Liver (tissue), 9 donors: Measurements from ENCODE around the gene ZC3H12D. TPM values are rescaled to one million over a fixed set of nuclear protein-coding genes. Genes with fewer than 3 reads are reported as not detected.

Source experiments
- DNase-seq: peaks from one replicate; pipeline ENCODE4 v3.0.0-alpha.2; 2017; ENCODE audit warnings: low spot score
- H3K27ac ChIP-seq, 2 donors: one replicate each; pipeline ENCODE4 v1.7.0; 2013; ENCODE audit warnings: inconsistent platforms in 2 of 2, low read length in 2 of 2, control low read depth in 1 of 2, low read depth in 1 of 2, mild to moderate bottlenecking in 1 of 2
- H3K27me3 ChIP-seq, 4 donors: one replicate each; pipeline versions ENCODE4 v1.6.1 to v1.7.0; 2013; ENCODE audit warnings: low read length in 3 of 4, inconsistent platforms in 1 of 4, mild to moderate bottlenecking in 1 of 4, moderate library complexity in 1 of 4; ENCODE audit not compliant: control insufficient read depth in 4 of 4, insufficient read depth in 4 of 4
- H3K36me3 ChIP-seq, 4 donors: one replicate each; pipeline versions ENCODE4 v1.6.1 to v1.7.0; 2013; ENCODE audit warnings: low read length in 3 of 4, mild to moderate bottlenecking in 3 of 4, low read depth in 1 of 4, moderate library complexity in 1 of 4; ENCODE audit not compliant: control insufficient read depth in 4 of 4, insufficient read depth in 3 of 4
- H3K4me1 ChIP-seq, 4 donors: one replicate each; pipeline versions ENCODE4 v1.6.1 to v1.7.0; 2013; ENCODE audit warnings: low read length in 3 of 4, mild to moderate bottlenecking in 3 of 4, moderate library complexity in 1 of 4; ENCODE audit not compliant: control insufficient read depth in 4 of 4, insufficient read depth in 4 of 4
- H3K4me3 ChIP-seq, 3 donors: one replicate each; pipeline versions ENCODE4 v1.6.1 to v1.7.0; 2013; ENCODE audit warnings: low read length in 3 of 3, control low read depth in 1 of 3, low read depth in 1 of 3, mild to moderate bottlenecking in 1 of 3
- H3K9ac ChIP-seq, 2 donors: one replicate each; pipeline ENCODE4 v1.7.0; 2013; ENCODE audit warnings: low read length in 2 of 2, mild to moderate bottlenecking in 2 of 2, moderate library complexity in 2 of 2, control low read depth in 1 of 2, low read depth in 1 of 2
- H3K9me3 ChIP-seq, 4 donors: one replicate each; pipeline versions ENCODE4 v1.6.1 to v1.7.0; 2013; ENCODE audit warnings: low read length in 3 of 4; ENCODE audit not compliant: control insufficient read depth in 4 of 4
- ATF3 ChIP-seq: IDR thresholded peaks from 2 replicates; pipeline ENCODE4 v1.6.1; 2016; ENCODE audit warnings: antibody characterized with exemption
- EGR1 ChIP-seq, 2 donors: IDR thresholded peaks; 2 replicates each; pipeline ENCODE4 v1.6.1; 2016 to 2018; ENCODE audit warnings: antibody characterized with exemption in 2 of 2, low read depth in 2 of 2
- FOXA1 ChIP-seq: IDR thresholded peaks from 2 replicates; pipeline ENCODE4 v1.6.1; 2016; ENCODE audit warnings: antibody characterized with exemption
- FOXA2 ChIP-seq: IDR thresholded peaks from 2 replicates; pipeline ENCODE4 v1.6.1; 2016; ENCODE audit warnings: antibody characterized with exemption
- GABPA ChIP-seq, 2 donors: IDR thresholded peaks in 1 of 2; conservative IDR thresholded peaks in 1 of 2; 2 replicates each; pipeline ENCODE4 v1.6.1; 2016; ENCODE audit warnings: antibody characterized with exemption in 2 of 2, mild to moderate bottlenecking in 1 of 2, moderate library complexity in 1 of 2
- HNF4A ChIP-seq, 2 donors: conservative IDR thresholded peaks; 2 replicates each; pipeline ENCODE4 v1.6.1; 2016; ENCODE audit warnings: antibody characterized with exemption in 2 of 2, mild to moderate bottlenecking in 2 of 2
- HNF4G ChIP-seq: IDR thresholded peaks from 2 replicates; pipeline ENCODE4 v1.6.1; 2016; ENCODE audit warnings: antibody characterized with exemption
- JUND ChIP-seq, 2 donors: IDR thresholded peaks; 2 replicates each; pipeline ENCODE4 v1.6.1; 2016; ENCODE audit warnings: antibody characterized with exemption in 2 of 2
- NR2F2 ChIP-seq: IDR thresholded peaks from 2 replicates; pipeline ENCODE4 v1.6.1; 2016; ENCODE audit warnings: antibody characterized with exemption
- RAD21 ChIP-seq, 2 donors: IDR thresholded peaks; 2 replicates each; pipeline ENCODE4 v1.6.1; 2016; ENCODE audit warnings: antibody characterized with exemption in 2 of 2, mild to moderate bottlenecking in 2 of 2
- REST ChIP-seq: IDR thresholded peaks from 2 replicates; pipeline ENCODE4 v1.6.1; 2016; ENCODE audit warnings: antibody characterized with exemption, mild to moderate bottlenecking
- RXRA ChIP-seq, 2 donors: IDR thresholded peaks; 2 replicates each; pipeline ENCODE4 v1.6.1; 2017 to 2018; ENCODE audit warnings: antibody characterized with exemption in 2 of 2, mild to moderate bottlenecking in 1 of 2
- TAF1 ChIP-seq: conservative IDR thresholded peaks from 2 replicates; pipeline ENCODE4 v1.6.1; 2016; ENCODE audit warnings: antibody characterized with exemption, mild to moderate bottlenecking
- YY1 ChIP-seq: IDR thresholded peaks from 2 replicates; pipeline ENCODE4 v1.6.1; 2016; ENCODE audit warnings: antibody characterized with exemption, mild to moderate bottlenecking
- WGBS: extraction: QIAGEN DNeasy Blood & Tissue Kit; methylation state at CpG from one replicate; pipeline ENCODE4 v1.1.7; 2013; 5-methylcytosine and 5-hydroxymethylcytosine counted together
- polyA plus RNA-seq, 2 donors: library from polyadenylated mRNA; stranded (reverse) in 1 of 2; unstranded in 1 of 2; fragments of 200-250 nt in 1 of 2; fragments of >200 nt in 1 of 2; fragmentation: Nextera tagmentation in 1 of 2; extraction: Ambion mirVana in 1 of 2; gene quantifications; one replicate each; pipeline versions ENCODE4 v1.2.1 to v1.2.3, GENCODE V29; 2013 to 2015
- total RNA-seq, 2 donors: library from RNA; depleted of rRNA; stranded (reverse); fragments of >200 nt; gene quantifications; one replicate each; pipeline ENCODE4 v1.2.3, GENCODE V29; 2014
- TF ChIP-seq, protein P1 (sequence below): IDR thresholded peaks from 2 replicates; pipeline ENCODE4 v1.6.1; 2016; ENCODE audit warnings: antibody characterized with exemption
- TF ChIP-seq, protein P2 (sequence below): fragments of 150-350 bp; IDR thresholded peaks from 2 replicates; pipeline ENCODE4 v1.5.1; 2017; ENCODE audit warnings: improper control_type of control experiment, low read depth, low read length; ENCODE audit not compliant: missing input control
- TF ChIP-seq, protein P3 (sequence below): IDR thresholded peaks from 2 replicates; pipeline ENCODE4 v1.6.1; 2016; ENCODE audit warnings: antibody characterized with exemption
- donor health status: healthy.
- donor health status: healthy.
- donor health status: healthy.
- donor health status: healthy.
- donor health status: healthy.

Gene ZC3H12D
- total and polyA plus RNA-seq, 4 donors: 0.07 to 1.4 (median 0.84) TPM

DNA sequence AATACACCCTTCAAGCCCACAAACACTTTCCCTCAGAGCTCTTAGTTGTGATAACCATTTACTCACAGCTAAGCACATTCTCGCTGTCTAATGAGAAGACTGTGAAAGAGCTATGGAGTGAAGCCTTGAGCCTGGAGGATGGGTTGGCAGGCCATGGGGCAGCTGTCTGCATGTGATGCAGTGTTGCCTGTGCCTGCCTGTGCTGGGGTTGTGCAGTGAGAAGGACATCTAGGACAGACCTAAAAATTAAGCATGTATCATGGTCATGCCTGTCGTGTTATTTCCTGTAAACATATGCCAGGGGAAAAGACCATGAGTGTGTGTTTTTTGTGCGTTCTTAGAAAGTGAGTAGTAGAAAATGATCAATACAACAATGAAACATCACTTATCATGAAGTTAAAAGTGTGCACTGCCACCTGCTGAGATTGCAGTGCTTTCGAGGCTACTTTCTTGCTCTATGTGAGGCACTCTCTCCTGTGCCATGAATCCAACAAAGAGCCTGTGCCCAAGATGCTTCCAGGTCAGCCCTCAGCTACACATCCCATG is 8.1 kb upstream of the ZC3H12D start:
- H3K4me3 ChIP-seq: no peak overlapping the region
- H3K36me3 ChIP-seq: no peaks in the 10 kb centered on the region
- no peaks in the 10 kb centered on the region for H3K27me3 ChIP-seq
- DNase-seq: no peak
- no peak overlapping the region for H3K27ac ChIP-seq
- H3K4me1 ChIP-seq: no peaks in the 10 kb centered on the region
- no peak overlapping the region for H3K9ac ChIP-seq
- H3K9me3 ChIP-seq: no peaks in the 10 kb centered on the region
- WGBS: 91% methylated on average over 4 of the region's 4 CpGs
- TF ChIP-seq JUND (IDR thresholded peaks at IDR 0.05): no peak
- no peak for TF ChIP-seq REST
- TF ChIP-seq YY1: no peak
- TF ChIP-seq, protein P1, sequence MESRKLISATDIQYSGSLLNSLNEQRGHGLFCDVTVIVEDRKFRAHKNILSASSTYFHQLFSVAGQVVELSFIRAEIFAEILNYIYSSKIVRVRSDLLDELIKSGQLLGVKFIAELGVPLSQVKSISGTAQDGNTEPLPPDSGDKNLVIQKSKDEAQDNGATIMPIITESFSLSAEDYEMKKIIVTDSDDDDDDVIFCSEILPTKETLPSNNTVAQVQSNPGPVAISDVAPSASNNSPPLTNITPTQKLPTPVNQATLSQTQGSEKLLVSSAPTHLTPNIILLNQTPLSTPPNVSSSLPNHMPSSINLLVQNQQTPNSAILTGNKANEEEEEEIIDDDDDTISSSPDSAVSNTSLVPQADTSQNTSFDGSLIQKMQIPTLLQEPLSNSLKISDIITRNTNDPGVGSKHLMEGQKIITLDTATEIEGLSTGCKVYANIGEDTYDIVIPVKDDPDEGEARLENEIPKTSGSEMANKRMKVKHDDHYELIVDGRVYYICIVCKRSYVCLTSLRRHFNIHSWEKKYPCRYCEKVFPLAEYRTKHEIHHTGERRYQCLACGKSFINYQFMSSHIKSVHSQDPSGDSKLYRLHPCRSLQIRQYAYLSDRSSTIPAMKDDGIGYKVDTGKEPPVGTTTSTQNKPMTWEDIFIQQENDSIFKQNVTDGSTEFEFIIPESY: no peak
- no peak for TF ChIP-seq FOXA1
- TF ChIP-seq NR2F2: no peak
- no peak for TF ChIP-seq HNF4G
- no peak for TF ChIP-seq GABPA (IDR thresholded peaks at IDR 0.05 in 1 of 2, conservative IDR thresholded peaks at IDR 0.05 in 1 of 2)
- TF ChIP-seq RXRA (IDR thresholded peaks at IDR 0.05): no peak
- TF ChIP-seq ATF3: no peak
- TF ChIP-seq, protein P2, sequence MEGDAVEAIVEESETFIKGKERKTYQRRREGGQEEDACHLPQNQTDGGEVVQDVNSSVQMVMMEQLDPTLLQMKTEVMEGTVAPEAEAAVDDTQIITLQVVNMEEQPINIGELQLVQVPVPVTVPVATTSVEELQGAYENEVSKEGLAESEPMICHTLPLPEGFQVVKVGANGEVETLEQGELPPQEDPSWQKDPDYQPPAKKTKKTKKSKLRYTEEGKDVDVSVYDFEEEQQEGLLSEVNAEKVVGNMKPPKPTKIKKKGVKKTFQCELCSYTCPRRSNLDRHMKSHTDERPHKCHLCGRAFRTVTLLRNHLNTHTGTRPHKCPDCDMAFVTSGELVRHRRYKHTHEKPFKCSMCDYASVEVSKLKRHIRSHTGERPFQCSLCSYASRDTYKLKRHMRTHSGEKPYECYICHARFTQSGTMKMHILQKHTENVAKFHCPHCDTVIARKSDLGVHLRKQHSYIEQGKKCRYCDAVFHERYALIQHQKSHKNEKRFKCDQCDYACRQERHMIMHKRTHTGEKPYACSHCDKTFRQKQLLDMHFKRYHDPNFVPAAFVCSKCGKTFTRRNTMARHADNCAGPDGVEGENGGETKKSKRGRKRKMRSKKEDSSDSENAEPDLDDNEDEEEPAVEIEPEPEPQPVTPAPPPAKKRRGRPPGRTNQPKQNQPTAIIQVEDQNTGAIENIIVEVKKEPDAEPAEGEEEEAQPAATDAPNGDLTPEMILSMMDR: no peak
- TF ChIP-seq, protein P3, sequence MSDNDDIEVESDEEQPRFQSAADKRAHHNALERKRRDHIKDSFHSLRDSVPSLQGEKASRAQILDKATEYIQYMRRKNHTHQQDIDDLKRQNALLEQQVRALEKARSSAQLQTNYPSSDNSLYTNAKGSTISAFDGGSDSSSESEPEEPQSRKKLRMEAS: no peak
- no peak for TF ChIP-seq HNF4A (conservative IDR thresholded peaks at IDR 0.05)
- TF ChIP-seq FOXA2: no peak
- TF ChIP-seq EGR1 (IDR thresholded peaks at IDR 0.05; ENCODE audit: low read depth in 2 of 2): no peak
- TF ChIP-seq TAF1: no peak
- TF ChIP-seq RAD21 (IDR thresholded peaks at IDR 0.05): no peak
